A549 (cell line): Measurements from ENCODE around the gene DCP2. TPM values are rescaled to one million over a fixed set of nuclear protein-coding genes. Genes with fewer than 3 reads are reported as not detected.

Source experiments
- ATAC-seq, 2 experiments: fragments of 200-7000 bp in 1 of 2; fragments of >200 bp in 1 of 2; cut with Nextera tagmentation in 1 of 2; cut with Tn5 transposase in 1 of 2; 3 replicates each; pipeline versions ENCODE4 v1.8.0 to v1.9.1; 2018 to 2020; ENCODE audit warnings: mild to moderate bottlenecking in 1 of 2, moderate library complexity in 1 of 2
- CTCF ChIA-PET: fragments of 300-600 bp; sonication (Branson Sonifier 250); formaldehyde crosslinking; extraction: SDS; loops from one replicate; lab custom pipeline; 2021; ENCODE audit warnings: antibody characterized with exemption, inconsistent platforms; lab: Yijun Ruan, JAX
- POLR2A ChIA-PET: fragments of 350-600 bp; formaldehyde crosslinking; extraction: SDS; loops from one replicate; lab custom pipeline; 2021; ENCODE audit warnings: antibody characterized with exemption, inconsistent platforms; lab: Yijun Ruan, JAX
- DNase-seq, 2 experiments: peaks; one replicate each; pipeline versions ENCODE4 v3.0.0 to v3.0.0-alpha.2; 2011 to 2016; ENCODE audit warnings: low read depth in 1 of 2, low spot score in 1 of 2
- FAIRE-seq: peaks from 2 replicates; lab custom pipeline; 2011; peaks lifted over from hg19 to GRCh38; lab: Jason Lieb, UNC
- H3K27ac ChIP-seq, 2 experiments: fragments of >200 bp; sonication (Bioruptor Twin); formaldehyde crosslinking; 3 replicates each; pipeline ENCODE4 v1.5.1; 2016 to 2017
- H3K4me1 ChIP-seq: fragments of >200 bp; sonication (Bioruptor Twin); formaldehyde crosslinking; 3 replicates; pipeline ENCODE4 v1.6.1; 2016
- H3K4me2 ChIP-seq: fragments of >200 bp; sonication (Bioruptor Twin); formaldehyde crosslinking; 3 replicates; pipeline ENCODE4 v1.6.1; 2016
- H3K4me3 ChIP-seq: fragments of >200 bp; sonication (Bioruptor Twin); formaldehyde crosslinking; 3 replicates; pipeline ENCODE4 v1.5.1; 2016
- H3K9me3 ChIP-seq: fragments of >200 bp; sonication (Bioruptor Twin); formaldehyde crosslinking; 3 replicates; pipeline ENCODE4 v1.6.1; 2016
- CBX2 ChIP-seq: fragments of 200-600 bp; sonication (generic); IDR thresholded peaks from 2 replicates; pipeline ENCODE4 v1.6.1; 2016; ENCODE audit warnings: low read depth, mild to moderate bottlenecking, borderline replicate concordance
- CHD2 ChIP-seq: fragments of 150-350 bp; IDR thresholded peaks from 2 replicates; pipeline ENCODE4 v1.6.1; 2014; ENCODE audit warnings: low read length; ENCODE audit not compliant: partially characterized antibody
- CHD4 ChIP-seq: fragments of 200-600 bp; sonication (generic); IDR thresholded peaks from 2 replicates; pipeline ENCODE4 v1.6.1; 2016; ENCODE audit warnings: antibody characterized with exemption, mild to moderate bottlenecking, borderline replicate concordance
- CTCF ChIP-seq: fragments of >200 bp; sonication (Bioruptor Twin); formaldehyde crosslinking; IDR thresholded peaks from 3 replicates; pipeline ENCODE4 v1.5.1; 2016
- E2F6 ChIP-seq: IDR thresholded peaks from 2 replicates; pipeline ENCODE4 v1.6.1; 2012; ENCODE audit warnings: low read depth, borderline replicate concordance
- EHF ChIP-seq: fragments of 250-450 bp; sonication (Bioruptor Pico); IDR thresholded peaks from 2 replicates; pipeline ENCODE4 v1.5.0; 2020; ENCODE audit warnings: mild to moderate bottlenecking
- EP300 ChIP-seq, 2 experiments: fragments of >200 bp; sonication (Bioruptor Twin); formaldehyde crosslinking; IDR thresholded peaks; 2 replicates in 1 of 2; 3 replicates in 1 of 2; pipeline ENCODE4 v1.6.1; 2016 to 2017
- ESRRA ChIP-seq: fragments of 150-350 bp; IDR thresholded peaks from 2 replicates; pipeline ENCODE4 v1.6.1; 2014; ENCODE audit warnings: mild to moderate bottlenecking, low read length, borderline replicate concordance
- GATA3 ChIP-seq: IDR thresholded peaks from 2 replicates; pipeline ENCODE4 v1.6.1; 2012; ENCODE audit warnings: borderline replicate concordance
- HEYL ChIP-seq: fragments of 250-450 bp; sonication (Bioruptor Pico); IDR thresholded peaks from 2 replicates; pipeline ENCODE4 v1.8.0; 2021; ENCODE audit warnings: mild to moderate bottlenecking, moderate library complexity
- HOXA7 ChIP-seq: fragments of 250-450 bp; sonication (Bioruptor Pico); IDR thresholded peaks from 2 replicates; pipeline ENCODE4 v1.5.0; 2020; ENCODE audit warnings: mild to moderate bottlenecking, moderate library complexity
- JUNB ChIP-seq: fragments of >200 bp; sonication (Bioruptor Twin); formaldehyde crosslinking; IDR thresholded peaks from 2 replicates; pipeline ENCODE4 v1.6.1; 2016
- MAFK ChIP-seq: fragments of 450-650 bp; IDR thresholded peaks from 2 replicates; pipeline ENCODE4 v1.6.1; 2014; ENCODE audit not compliant: partially characterized antibody
- MAX ChIP-seq: IDR thresholded peaks from 2 replicates; pipeline ENCODE4 v1.6.1; 2012
- MAZ ChIP-seq: fragments of 150-350 bp; IDR thresholded peaks from 2 replicates; pipeline ENCODE4 v1.6.1; 2014; ENCODE audit warnings: antibody characterized with exemption, low read depth, low read length, borderline replicate concordance
- NFE2L2 ChIP-seq: fragments of 150-350 bp; conservative IDR thresholded peaks from 2 replicates; pipeline ENCODE4 v1.6.1; 2014; ENCODE audit warnings: low read length
- PHF8 ChIP-seq: fragments of 200-600 bp; sonication (generic); IDR thresholded peaks from 2 replicates; pipeline ENCODE4 v1.6.1; 2016; ENCODE audit warnings: low read depth, mild to moderate bottlenecking, antibody characterized with exemption, moderate library complexity, borderline replicate concordance
- POLR2AphosphoS2 ChIP-seq: conservative IDR thresholded peaks from 2 replicates; pipeline ENCODE4 v1.6.1; 2012; ENCODE audit warnings: low read length, improper control_type of control experiment, inconsistent platforms
- RARB ChIP-seq: fragments of 250-450 bp; sonication (Bioruptor Pico); IDR thresholded peaks from 2 replicates; pipeline ENCODE4 v1.8.0; 2021; ENCODE audit warnings: mild to moderate bottlenecking, moderate library complexity
- RCOR1 ChIP-seq: fragments of 150-350 bp; IDR thresholded peaks from 2 replicates; pipeline ENCODE4 v1.6.1; 2014; ENCODE audit warnings: antibody characterized with exemption, low read length, low read depth
- RFX5 ChIP-seq: fragments of 450-650 bp; IDR thresholded peaks from 2 replicates; pipeline ENCODE4 v1.7.1; 2014; ENCODE audit warnings: antibody characterized with exemption, mild to moderate bottlenecking, moderate library complexity
- SREBF2 ChIP-seq: fragments of 450-650 bp; IDR thresholded peaks from 2 replicates; pipeline ENCODE4 v1.6.1; 2014; ENCODE audit warnings: mild to moderate bottlenecking, moderate library complexity
- ZC3H11A ChIP-seq: fragments of 450-650 bp; IDR thresholded peaks from 2 replicates; pipeline ENCODE4 v1.6.1; 2014; ENCODE audit warnings: antibody characterized with exemption, mild to moderate bottlenecking
- WGBS: methylation state at CpG from one replicate; pipeline ENCODE4 v1.1.6; 2017; ENCODE audit errors: missing lambda C conversion rate; 5-methylcytosine and 5-hydroxymethylcytosine counted together
- polyA plus RNA-seq, 4 experiments: library from polyadenylated mRNA; depleted of rRNA in 3 of 4; stranded (reverse); fragments of >200 nt; fragmentation: RNase III in 1 of 4; extraction: RNeasy Plus Mini Kit Qiagen cat#74134 plus additional on column Dnase treatment in 1 of 4; gene quantifications; 2 replicates in 3 of 4; 3 replicates in 1 of 4; pipeline ENCODE4 v1.2.3, GENCODE V29; 2011 to 2017

The DCP2 gene
- polyA plus RNA-seq, 2 of the 4 experiments (the other 2 are of a cell fraction) = 7.2 to 16.1 TPM

DNA sequence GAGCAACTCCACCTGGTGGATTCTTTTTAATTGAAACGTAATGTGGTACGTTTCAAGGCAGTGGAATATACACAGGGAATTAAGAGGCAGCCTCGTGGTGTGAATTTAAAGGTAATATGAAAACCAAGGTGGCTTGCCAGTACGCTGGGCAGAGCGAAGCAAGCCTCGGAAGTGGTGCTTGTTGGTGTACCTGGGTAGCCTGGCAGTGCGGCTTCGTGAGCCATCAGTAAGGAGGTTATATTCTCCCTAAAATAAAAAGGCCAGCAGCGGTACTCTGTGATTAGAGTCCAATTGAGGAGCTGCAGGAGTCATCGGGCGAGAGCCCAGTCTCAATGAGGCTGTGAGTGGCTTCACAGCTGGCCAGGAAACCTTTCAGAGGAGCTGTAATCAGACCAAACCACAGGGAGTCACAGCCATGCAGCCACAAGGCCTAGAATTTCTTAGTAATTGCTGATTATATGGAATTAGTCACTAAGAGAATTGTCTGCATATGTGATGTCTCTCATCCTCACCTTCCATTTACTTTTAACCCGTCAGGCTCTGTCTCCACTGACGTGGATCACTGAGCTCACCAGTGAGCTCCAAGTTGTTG, 57.7 kb downstream of the DCP2 start:
- CTCF ChIA-PET = interaction anchor here (0.6 kb wide), 1 partner anchor 38 kb away, joined by 3 read pairs; no protein-coding TSS in a partner anchor
- no peak overlapping the region for H3K4me2 ChIP-seq
- no peak overlapping the region for H3K4me3 ChIP-seq
- no peak overlapping the region for H3K27ac ChIP-seq
- no peak for TF ChIP-seq EP300 (IDR thresholded peaks at IDR 0.05)
- TF ChIP-seq RFX5 = no peak
- no peak for TF ChIP-seq POLR2AphosphoS2
- TF ChIP-seq CHD4 = no peak
- TF ChIP-seq GATA3 = no peak
- no peak for TF ChIP-seq CTCF
- no peak for TF ChIP-seq PHF8
- TF ChIP-seq ZC3H11A = no peak
- no peak for TF ChIP-seq ESRRA
- TF ChIP-seq CHD2 = no peak
- no peak for FAIRE-seq
- no peak for DNase-seq
- no peak for ATAC-seq
- H3K4me1 ChIP-seq = no peaks in the 10 kb centered on the region
- no peaks in the 10 kb centered on the region for H3K9me3 ChIP-seq
- 81% methylated on average over 13 of the region's 13 CpGs for WGBS
- POLR2A ChIA-PET = no interaction called here

DNA sequence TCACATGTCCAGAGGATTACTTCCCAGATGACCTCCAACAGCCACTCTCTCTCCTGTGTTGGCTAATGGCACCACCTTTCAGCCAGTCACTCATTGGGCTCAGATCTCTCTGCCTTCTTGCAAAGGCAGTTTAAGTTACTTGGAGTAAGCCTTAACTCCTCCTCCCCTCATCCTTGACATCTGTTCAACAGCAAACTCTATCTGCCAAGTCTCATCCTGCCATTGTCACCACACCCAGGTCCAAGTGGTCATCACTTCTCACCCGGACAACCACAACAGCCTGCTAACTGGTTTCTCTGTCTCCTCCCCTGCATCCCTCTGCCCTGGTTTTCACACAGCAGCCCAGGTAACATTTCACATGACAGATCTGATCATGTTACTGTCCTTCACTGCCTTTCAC, 58.5 kb downstream of the DCP2 start:
- Histone ChIP-seq H3K4me3 (no peak overlapping the region), H3K4me1 (no peaks in the 10 kb centered on the region), H3K9me3 (no peaks in the 10 kb centered on the region), H3K4me2 (no peak overlapping the region), H3K27ac (no peak overlapping the region)
- FAIRE-seq (no peak), ATAC-seq (no peak), DNase-seq (no peak)
- TF ChIP-seq MAFK = no peak
- no peak for TF ChIP-seq NFE2L2
- TF ChIP-seq E2F6 = no peak
- TF ChIP-seq JUNB = no peak
- TF ChIP-seq MAX = no peak
- no peak for TF ChIP-seq EHF
- no peak for TF ChIP-seq HOXA7 (CRISPR knock-in tag)
- POLR2A ChIA-PET = no interaction called here
- WGBS = 79% methylated on average over 1 of the region's 1 CpG
- CTCF ChIA-PET = no interaction called here

- 92% methylated on average over 4 of the region's 4 CpGs for WGBS
- H3K4me1 ChIP-seq = no peaks in the 10 kb centered on the region
- no peak for DNase-seq
- CTCF ChIA-PET = no interaction called here
- no peak for FAIRE-seq
- POLR2A ChIA-PET = no interaction called here
- H3K4me3 ChIP-seq = no peak overlapping the region
- no peak overlapping the region for H3K27ac ChIP-seq
- H3K4me2 ChIP-seq = no peak overlapping the region
- H3K9me3 ChIP-seq = no peaks in the 10 kb centered on the region
- ATAC-seq = no peak
- no peak for TF ChIP-seq CBX2
- no peak for TF ChIP-seq RARB (CRISPR knock-in tag)
- no peak for TF ChIP-seq MAZ
- TF ChIP-seq HEYL (CRISPR knock-in tag) = no peak
- TF ChIP-seq NFE2L2 = no peak
- TF ChIP-seq SREBF2 = no peak
- no peak for TF ChIP-seq RCOR1
These were observed 59.7 kb downstream of the DCP2 start for GRCh38 chr5:113036321-113036720.
